Activated T-cell treated with anti-CD3 and anti-CD28 coated beads, Interleukin-2, amount 50 U/mL, for 24 hours (primary cell): ENCODE data around the gene PPFIA4.

ENCODE experiments used
- DNase-seq: peaks from one replicate; pipeline ENCODE4 v3.0.0-alpha.2; 2020
- H3K27ac Mint-ChIP-seq: 2 replicates; pipeline ENCODE4 v1.8.0; 2020; ENCODE audit warnings: mild to moderate bottlenecking, mixed read lengths
- H3K27me3 Mint-ChIP-seq: 2 replicates; pipeline ENCODE4 v1.8.0; 2020; ENCODE audit warnings: mixed read lengths
- H3K36me3 Mint-ChIP-seq: 2 replicates; pipeline ENCODE4 v1.8.0; 2020; ENCODE audit warnings: low read depth, mixed read lengths
- H3K4me1 Mint-ChIP-seq: 2 replicates; pipeline ENCODE4 v1.8.0; 2020; ENCODE audit warnings: low read depth, mixed read lengths
- H3K4me3 Mint-ChIP-seq: 2 replicates; pipeline ENCODE4 v1.8.0; 2020; ENCODE audit warnings: mild to moderate bottlenecking, moderate library complexity, mixed read lengths
- H3K9me3 Mint-ChIP-seq: 2 replicates; pipeline ENCODE4 v1.8.0; 2020; ENCODE audit warnings: mixed read lengths

Gene PPFIA4

DNA sequence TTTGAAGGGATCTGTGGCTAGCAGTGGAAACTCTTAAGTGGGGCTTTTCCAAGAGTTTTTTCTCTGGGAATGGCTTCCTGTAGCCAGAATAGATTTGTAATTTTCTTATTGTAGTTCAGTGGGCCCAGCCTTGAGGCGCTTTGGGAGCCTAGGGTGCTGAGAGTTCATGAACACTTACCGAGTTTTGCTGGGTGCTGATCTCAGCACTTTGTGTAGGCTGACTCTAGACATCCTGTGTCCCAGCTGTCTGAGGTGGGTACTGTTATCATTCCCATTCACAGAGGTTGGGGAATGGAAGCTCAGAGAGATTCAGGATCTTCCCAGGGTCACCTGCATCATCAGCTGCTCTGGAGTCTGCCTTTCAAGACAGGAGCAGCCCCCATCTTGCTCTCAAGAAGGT, 7.0 kb downstream of the PPFIA4 start:
- Mint-ChIP-seq H3K36me3 (no peaks in the 10 kb centered on the region), H3K9me3 (no peaks in the 10 kb centered on the region), H3K4me1 (no peaks in the 10 kb centered on the region), H3K27me3 (peaks cover 3% of the 10 kb centered on the region), H3K4me3 (no peak overlapping the region), H3K27ac (no peak overlapping the region)
- no peak for DNase-seq

DNA sequence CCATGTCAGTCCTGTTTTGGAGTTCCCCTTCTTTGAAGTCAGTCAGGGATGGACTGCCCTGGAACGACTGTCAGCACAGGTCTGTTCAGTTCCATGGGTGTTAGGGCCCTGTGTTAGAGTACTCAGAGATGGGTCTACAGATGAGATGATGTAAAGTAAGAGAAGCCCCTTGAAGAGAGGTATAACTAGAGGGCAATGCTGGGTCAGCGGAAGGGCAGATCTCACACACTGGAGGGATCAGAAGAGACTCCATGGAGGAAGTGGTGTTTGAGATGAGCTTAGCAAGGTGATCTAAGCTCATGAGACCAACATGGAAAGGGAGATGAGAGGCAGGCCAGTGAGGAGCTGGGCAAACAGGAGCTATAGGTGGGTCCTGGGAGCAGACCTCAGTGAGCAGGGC, 7.6 kb downstream of the PPFIA4 start:
- no peak overlapping the region for H3K27ac Mint-ChIP-seq
- H3K9me3 Mint-ChIP-seq, result no peaks in the 10 kb centered on the region
- DNase-seq, result no peak
- no peaks in the 10 kb centered on the region for H3K36me3 Mint-ChIP-seq
- no peaks in the 10 kb centered on the region for H3K4me1 Mint-ChIP-seq
- peaks cover 2% of the 10 kb centered on the region for H3K27me3 Mint-ChIP-seq
- no peak overlapping the region for H3K4me3 Mint-ChIP-seq

DNA sequence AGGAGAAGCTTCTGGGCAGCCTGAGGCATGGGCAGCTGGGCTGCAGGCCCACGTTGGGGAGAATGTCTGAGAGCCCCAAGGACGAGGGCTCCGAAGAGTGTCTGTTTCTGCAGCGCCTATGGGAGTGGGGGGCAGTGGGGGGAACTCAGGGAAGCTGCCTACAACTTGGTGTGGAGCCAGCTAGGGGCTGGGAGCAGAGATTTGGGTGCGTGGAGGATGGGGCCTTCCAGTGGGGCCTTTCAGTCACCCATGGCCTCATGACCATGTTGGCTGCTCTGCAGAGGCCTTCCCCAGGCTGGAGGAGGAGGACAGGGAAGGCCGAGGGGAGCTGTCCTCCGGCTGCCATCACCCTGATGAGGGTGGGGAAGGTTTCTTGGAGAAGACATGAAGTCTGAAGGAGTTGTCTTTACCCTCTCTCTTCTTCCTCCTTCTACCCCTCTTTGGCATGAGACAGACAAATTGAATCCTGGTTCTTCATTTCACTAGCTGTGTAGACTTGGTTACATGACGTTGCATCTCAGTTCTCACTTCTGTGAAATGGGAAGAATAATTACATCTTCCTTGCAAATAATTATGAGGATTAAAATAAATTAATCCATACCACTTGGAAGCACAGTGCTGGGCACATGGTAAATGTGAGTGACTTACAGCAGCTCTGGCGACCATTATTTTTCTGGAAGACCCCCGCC, 8.3 kb downstream of the PPFIA4 start:
- Mint-ChIP-seq H3K27ac (no peak overlapping the region), H3K9me3 (no peaks in the 10 kb centered on the region), H3K27me3 (peaks cover 2% of the 10 kb centered on the region), H3K4me1 (peaks cover 1% of the 10 kb centered on the region), H3K4me3 (no peak overlapping the region), H3K36me3 (no peaks in the 10 kb centered on the region)
- DNase-seq, result no peak

DNA sequence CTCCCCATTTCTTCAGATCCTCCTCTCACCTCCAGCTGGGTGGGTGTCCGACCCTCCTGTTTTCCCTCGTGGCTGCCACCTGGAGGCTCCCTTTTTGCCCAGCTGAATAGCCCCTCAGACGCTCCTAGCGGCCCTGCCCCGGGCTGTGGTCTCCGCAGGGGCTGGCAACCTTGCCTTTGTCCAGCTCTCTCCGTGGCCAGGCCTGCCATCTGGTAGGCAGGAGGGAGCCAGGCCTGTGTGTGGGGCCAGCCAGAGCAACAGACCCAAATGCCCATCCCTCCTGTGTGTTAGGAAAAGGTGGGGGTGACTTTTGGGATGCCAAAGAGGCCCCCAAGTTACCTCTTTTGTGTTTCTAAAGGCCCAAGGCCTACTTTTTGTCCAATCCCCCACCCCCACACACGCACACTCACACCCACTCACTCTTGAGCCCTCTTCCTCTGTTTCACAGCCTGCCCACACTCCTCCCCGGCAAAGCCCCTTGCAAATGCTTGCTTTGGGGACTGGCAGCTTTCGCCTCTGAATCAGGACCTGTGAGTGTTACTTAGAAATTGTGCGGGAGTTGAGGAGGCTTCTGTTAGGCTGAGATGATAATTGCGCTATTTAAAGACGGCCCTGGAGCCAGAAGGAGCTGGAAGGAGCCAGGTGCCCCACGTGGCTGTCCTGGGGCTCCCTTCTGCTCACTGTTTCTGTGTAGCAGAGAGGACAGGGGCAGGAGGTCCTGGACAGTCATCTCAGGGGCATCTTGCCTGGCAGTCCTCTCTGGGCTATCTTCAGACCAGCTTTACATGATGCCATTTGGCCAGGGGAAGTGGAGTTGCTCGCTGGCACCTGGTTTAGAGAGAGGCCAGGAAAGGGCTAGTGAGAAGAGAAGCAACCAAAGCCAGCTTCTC, 9.1 kb downstream of the PPFIA4 start:
- Mint-ChIP-seq H3K27ac (no peak overlapping the region), H3K4me1 (peaks cover 1% of the 10 kb centered on the region)

DNA sequence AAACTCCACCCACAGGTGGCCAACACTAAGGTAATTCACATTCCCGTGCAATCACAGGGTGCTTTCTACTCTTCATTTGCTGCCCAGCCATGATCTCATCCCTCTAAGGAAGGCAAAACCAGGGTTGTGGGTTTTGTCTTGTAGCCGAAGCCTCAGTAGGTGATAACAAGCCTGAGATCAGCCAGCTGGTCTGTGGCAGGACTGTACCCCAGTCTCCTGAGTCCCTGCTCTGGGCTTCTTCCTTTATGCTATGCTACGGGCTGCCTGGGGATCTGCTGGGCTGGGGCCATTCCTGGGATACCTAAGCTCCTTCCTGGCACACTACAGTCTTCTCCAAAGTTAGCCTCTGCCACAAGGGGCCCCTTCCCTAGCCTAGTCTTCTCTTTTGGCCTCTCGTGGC, 9.8 kb downstream of the PPFIA4 start:
- no peak for DNase-seq
- Mint-ChIP-seq H3K27me3 (peaks cover 2% of the 10 kb centered on the region), H3K9me3 (no peaks in the 10 kb centered on the region), H3K4me3 (no peak overlapping the region), H3K36me3 (no peaks in the 10 kb centered on the region), H3K27ac (no peak overlapping the region), H3K4me1 (peaks cover 1% of the 10 kb centered on the region)

More for the DNA sequence above, 9.1 kb downstream of the PPFIA4 start:
- Mint-ChIP-seq H3K27me3 (peaks cover 2% of the 10 kb centered on the region), H3K4me3 (no peak overlapping the region), H3K36me3 (no peaks in the 10 kb centered on the region), H3K9me3 (no peaks in the 10 kb centered on the region)
- DNase-seq, result no peak

DNA sequence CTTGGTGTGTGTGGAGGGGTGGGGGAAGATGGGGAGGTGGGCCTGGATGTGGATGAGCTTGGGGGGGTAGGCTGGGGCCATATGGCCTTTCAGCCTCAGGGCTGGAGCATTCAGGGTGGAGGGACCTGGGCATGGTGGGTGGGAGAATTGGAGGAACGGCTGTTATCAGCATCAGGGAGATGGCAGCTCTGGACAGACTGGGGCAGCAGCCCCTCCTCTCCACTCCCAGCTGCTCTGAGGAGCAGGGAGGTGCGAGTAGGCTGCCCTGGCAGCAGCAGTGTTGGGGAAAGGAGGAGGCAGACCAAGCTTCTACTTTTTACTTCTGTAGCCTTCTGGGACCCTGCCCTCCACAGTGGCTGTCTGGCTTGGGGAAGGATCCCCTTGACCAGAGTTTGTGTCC, 10.2 kb downstream of the PPFIA4 start:
- H3K27me3 Mint-ChIP-seq, result peaks cover 2% of the 10 kb centered on the region
- DNase-seq, result no peak
- H3K4me3 Mint-ChIP-seq, result no peak overlapping the region
- H3K27ac Mint-ChIP-seq, result no peak overlapping the region
- no peaks in the 10 kb centered on the region for H3K9me3 Mint-ChIP-seq
- no peaks in the 10 kb centered on the region for H3K36me3 Mint-ChIP-seq
- H3K4me1 Mint-ChIP-seq, result peaks cover 1% of the 10 kb centered on the region

DNA sequence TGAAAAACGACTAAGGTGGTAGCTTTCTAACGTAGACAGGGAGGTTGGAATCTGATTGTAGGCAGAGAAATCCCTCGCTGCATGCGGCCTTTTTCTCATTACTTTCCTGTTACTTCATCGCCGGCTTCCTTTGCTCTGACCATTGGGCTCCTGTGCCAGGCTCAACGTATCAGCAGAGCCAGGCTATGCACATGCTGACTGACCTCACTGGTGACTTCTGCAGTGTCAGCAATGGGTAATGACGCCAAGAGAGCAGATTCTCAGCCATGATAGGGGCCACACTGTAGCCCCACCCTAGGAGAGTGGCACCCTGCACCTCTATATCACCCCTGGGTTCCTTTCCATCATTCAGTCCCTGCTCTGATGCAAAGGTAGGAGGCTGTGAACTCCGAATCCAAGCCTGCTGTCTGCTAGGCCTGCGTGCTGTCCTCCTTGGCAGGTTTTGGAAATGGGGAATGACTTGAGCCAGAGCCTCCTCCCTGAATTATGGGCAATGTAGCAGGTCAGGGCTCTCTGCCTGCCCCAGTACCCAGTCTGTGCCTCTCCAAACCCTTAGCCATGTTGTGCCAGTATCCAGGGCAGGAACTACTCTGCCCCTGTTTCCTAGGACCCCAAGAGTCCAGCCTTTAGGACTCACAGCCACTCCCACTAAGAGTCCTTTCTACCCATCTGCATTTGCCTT, 11.4 kb downstream of the PPFIA4 start:
- peaks cover 2% of the 10 kb centered on the region for H3K27me3 Mint-ChIP-seq
- H3K36me3 Mint-ChIP-seq, result no peaks in the 10 kb centered on the region
- H3K27ac Mint-ChIP-seq, result no peak overlapping the region
- peaks cover 1% of the 10 kb centered on the region for H3K4me1 Mint-ChIP-seq
- DNase-seq, result no peak
- no peaks in the 10 kb centered on the region for H3K9me3 Mint-ChIP-seq
- no peak overlapping the region for H3K4me3 Mint-ChIP-seq

DNA sequence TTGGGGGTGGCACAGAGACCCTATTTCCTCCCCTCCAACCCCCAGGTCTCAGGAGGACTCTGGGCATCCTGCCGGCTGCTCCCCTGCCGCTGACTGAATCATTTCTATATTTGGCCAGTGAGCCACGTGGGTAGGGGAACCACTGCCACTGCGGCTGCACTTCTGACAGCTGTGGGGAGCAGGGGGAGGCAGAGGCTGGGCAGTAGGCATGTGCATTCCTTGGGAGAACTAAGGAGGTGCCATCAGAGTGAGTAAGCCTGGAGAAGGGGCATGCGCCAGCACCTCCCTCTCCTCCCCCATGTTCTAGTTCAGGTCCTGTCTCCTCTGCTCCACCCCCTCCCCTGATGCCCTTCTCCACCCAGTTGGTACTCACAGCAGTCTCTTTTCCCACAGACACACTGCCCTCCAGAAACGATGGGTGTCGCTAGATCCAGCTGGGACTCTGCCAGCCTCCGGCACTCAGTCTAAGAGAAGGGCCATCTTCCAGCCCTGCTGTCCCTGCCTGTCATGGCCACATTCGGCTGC, 12.0 kb downstream of the PPFIA4 start:
- H3K27ac Mint-ChIP-seq, result no peak overlapping the region
- peaks cover 2% of the 10 kb centered on the region for H3K27me3 Mint-ChIP-seq
- DNase-seq, result no peak
- no peaks in the 10 kb centered on the region for H3K36me3 Mint-ChIP-seq
- H3K4me1 Mint-ChIP-seq, result peaks cover 1% of the 10 kb centered on the region
- no peak overlapping the region for H3K4me3 Mint-ChIP-seq
- no peaks in the 10 kb centered on the region for H3K9me3 Mint-ChIP-seq

DNA sequence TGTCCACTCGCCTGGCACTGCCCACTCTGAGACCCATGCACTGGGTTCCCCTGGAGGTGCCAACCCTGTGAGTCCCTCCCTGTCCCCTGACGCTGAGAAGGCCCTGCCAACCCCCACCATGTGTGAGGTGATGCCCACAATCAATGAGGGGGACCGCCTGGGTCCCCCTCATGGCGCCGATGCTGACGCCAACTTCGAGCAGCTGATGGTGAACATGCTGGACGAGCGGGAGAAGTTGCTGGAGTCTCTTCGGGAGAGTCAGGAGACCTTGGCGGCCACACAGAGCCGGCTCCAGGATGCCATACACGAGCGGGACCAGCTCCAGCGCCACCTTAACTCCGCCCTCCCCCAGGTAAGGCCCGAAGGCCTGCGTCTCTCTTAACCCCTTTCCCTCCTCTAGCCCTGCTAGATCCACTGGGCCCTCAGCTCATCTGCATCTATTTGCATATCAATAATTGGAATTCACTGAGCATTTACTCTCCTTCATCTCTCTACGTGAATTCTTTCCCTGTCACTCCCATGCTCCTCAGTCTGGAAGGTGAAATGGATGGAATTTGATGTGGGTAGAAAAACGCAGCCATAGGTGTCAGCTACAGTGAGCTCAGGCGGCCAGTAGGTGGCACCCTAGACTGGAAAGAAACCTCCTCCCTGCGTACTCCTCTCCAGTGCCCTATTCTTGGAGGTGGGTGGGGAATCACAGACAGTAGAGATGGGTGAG, 12.8 kb downstream of the PPFIA4 start:
- H3K4me3 Mint-ChIP-seq, result no peak overlapping the region
- peaks cover 1% of the 10 kb centered on the region for H3K4me1 Mint-ChIP-seq
- no peaks in the 10 kb centered on the region for H3K36me3 Mint-ChIP-seq
- H3K27ac Mint-ChIP-seq, result no peak overlapping the region
- DNase-seq, result peak; percentile 77
- H3K9me3 Mint-ChIP-seq, result no peaks in the 10 kb centered on the region
- H3K27me3 Mint-ChIP-seq, result peaks cover 2% of the 10 kb centered on the region

DNA sequence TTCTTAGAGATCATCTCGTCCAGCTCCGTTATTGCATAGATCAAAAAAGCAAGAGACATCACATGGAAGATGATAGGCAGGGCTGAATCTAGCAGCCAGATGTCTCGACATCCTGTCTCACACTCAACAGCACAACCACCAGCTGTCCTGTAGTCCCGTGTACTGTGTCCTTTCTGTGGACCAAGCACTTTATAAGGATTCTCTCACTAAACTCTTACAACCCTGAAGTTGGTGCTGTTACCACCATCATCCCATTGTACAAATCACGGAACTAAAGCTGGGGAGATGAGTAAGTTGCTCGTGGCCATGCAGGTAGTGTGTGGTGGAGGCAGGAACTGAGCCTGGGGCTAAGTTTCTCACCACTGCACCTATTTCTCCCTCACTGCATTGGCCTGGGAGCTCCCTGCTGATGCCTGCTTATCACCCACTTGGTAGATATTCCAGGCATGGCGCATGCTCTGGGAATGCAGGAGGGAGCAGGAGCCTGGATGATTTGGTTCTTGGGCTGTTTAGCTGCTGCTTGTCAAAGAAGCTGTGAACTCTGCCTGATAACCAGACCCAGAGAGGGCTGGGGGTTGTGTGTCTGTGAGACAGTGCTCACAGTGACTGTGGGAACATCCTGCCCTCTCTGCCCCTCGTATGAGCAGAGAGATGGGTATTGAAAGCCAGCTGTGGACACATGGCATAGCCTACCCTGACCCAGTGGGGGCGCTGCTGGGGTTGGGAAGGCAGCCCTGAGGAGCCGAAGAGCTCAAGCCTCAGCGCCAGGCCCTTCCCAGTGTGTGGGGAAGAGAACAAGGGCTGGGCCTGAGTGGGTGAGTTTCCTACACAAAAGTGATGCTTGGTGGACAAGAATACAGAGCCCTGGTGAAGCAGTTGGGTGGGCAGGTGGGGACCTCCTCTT, 13.6 kb downstream of the PPFIA4 start:
- Mint-ChIP-seq H3K36me3 (no peaks in the 10 kb centered on the region), H3K27ac (no peak overlapping the region), H3K4me3 (no peak overlapping the region)

DNA sequence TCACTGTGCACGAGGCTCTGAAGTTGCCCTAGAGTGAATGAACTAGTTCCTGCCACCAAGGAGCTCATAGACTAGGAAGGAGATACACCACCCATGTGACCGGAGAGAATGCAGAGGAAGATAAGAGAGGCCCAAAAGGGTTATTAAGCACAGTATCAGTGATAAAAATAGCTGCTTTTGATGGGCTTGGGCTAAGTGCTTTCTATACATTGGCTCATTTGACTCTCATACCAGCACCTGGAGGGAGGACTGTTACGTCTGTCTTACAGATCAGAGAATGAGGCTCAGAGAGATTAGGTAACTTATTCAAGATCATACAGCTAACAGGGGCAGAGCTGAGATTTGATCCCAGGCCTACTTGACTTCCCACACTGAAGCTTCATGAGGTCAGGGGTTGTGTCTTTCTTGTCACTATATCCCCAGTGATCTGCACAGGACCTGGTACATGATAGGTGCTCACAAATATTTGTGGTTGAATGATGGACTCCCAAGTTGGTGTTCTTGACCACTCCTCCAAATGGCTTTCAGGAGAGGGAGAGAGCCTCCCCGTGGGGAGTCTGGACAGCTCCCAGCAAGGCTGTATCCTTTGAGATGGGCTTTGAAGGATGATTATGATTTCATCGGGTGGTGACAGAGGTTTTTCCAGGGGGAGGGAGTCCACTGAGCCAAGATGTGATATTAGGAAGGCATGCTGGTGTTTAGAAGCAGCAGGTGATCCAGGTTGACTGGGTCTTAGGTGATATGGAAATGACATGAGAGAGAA, 14.4 kb downstream of the PPFIA4 start:
- H3K27ac Mint-ChIP-seq, result no peak overlapping the region
- no peak for DNase-seq
- peaks cover 2% of the 10 kb centered on the region for H3K27me3 Mint-ChIP-seq
- H3K4me3 Mint-ChIP-seq, result no peak overlapping the region
- peaks cover 1% of the 10 kb centered on the region for H3K4me1 Mint-ChIP-seq
- no peaks in the 10 kb centered on the region for H3K36me3 Mint-ChIP-seq
- no peaks in the 10 kb centered on the region for H3K9me3 Mint-ChIP-seq

More for the DNA sequence above, 13.6 kb downstream of the PPFIA4 start:
- no peaks in the 10 kb centered on the region for H3K9me3 Mint-ChIP-seq
- H3K27me3 Mint-ChIP-seq, result peaks cover 2% of the 10 kb centered on the region
- no peak for DNase-seq
- peaks cover 1% of the 10 kb centered on the region for H3K4me1 Mint-ChIP-seq

DNA sequence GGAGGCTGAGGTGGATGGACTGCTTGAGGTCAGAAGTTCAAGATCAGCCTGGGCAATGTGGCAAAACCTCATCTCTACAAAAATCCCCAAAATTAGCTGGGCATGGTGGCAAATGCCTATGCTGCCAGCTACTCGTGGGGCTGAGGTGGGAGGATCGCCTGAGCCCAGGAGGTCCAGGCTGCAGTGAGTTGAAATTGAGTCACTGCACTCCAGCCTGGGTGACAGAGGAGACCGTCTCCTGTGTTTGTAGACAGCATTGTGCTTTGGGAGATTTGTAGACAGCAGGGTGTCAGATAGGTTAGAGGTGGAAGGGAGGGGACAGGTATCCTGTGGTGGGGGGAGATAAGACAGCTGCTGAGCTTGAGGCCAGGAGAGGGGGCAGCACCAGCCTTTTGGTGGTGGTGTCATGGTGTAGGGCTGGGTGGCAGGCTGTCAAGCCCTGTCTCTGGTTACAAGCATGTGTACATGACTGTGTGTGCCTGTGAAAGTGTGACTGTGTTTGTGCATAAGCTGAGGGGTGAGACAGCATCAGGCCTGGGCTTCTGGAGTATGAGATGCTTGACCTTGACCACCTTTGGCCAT, 15.2 kb downstream of the PPFIA4 start:
- Mint-ChIP-seq H3K4me1 (peaks cover 1% of the 10 kb centered on the region), H3K36me3 (no peaks in the 10 kb centered on the region), H3K4me3 (no peak overlapping the region), H3K9me3 (no peaks in the 10 kb centered on the region), H3K27me3 (peaks cover 2% of the 10 kb centered on the region), H3K27ac (no peak overlapping the region)
- no peak for DNase-seq
